Keratinocyte (primary cell): ENCODE measurements around the gene ITGAE. TPM values are rescaled to one million over a fixed set of nuclear protein-coding genes. Genes with fewer than 3 reads are reported as not detected.
"Not testable (repeated sequence)": the region's sequence is repeated elsewhere in the genome, so short reads cannot be mapped to it uniquely, and the experiment has no call there.

Source experiments
- DNase-seq: peaks from one replicate; pipeline ENCODE4 v3.0.0-alpha.2; 2011; ENCODE audit warnings: low read depth, missing footprints, low spot score
- FAIRE-seq: peaks from 2 replicates; lab custom pipeline; 2011; peaks lifted over from hg19 to GRCh38; lab: Jason Lieb, UNC
- H2AFZ ChIP-seq: 2 replicates; pipeline ENCODE4 v1.6.0; 2012; ENCODE audit warnings: low read length, control low read depth, inconsistent platforms; ENCODE audit not compliant: control insufficient read depth
- H3K27ac ChIP-seq: 2 replicates; pipeline ENCODE4 v1.5.1; 2011; ENCODE audit warnings: low read length; ENCODE audit not compliant: control insufficient read depth, insufficient read depth
- H3K27me3 ChIP-seq: 3 replicates; pipeline ENCODE4 v1.6.0; 2011; ENCODE audit warnings: low read length; ENCODE audit not compliant: control insufficient read depth, insufficient read depth; ENCODE audit errors: extremely low read depth
- H3K36me3 ChIP-seq, 2 experiments: 2 replicates in 1 of 2; 3 replicates in 1 of 2; pipeline ENCODE4 v1.5.1; 2011; ENCODE audit warnings: low read length in 2 of 2, mild to moderate bottlenecking in 1 of 2; ENCODE audit not compliant: control insufficient read depth in 2 of 2, insufficient read depth in 2 of 2; ENCODE audit errors: extremely low read depth in 1 of 2
- H3K4me1 ChIP-seq: 3 replicates; pipeline ENCODE4 v1.5.1; 2011; ENCODE audit warnings: low read length; ENCODE audit not compliant: control insufficient read depth, insufficient read depth; ENCODE audit errors: extremely low read depth
- H3K4me2 ChIP-seq: 3 replicates; pipeline ENCODE4 v1.6.0; 2011; ENCODE audit warnings: low read depth, low read length; ENCODE audit not compliant: control insufficient read depth, insufficient read depth; ENCODE audit errors: extremely low read depth
- H3K4me3 ChIP-seq, 3 experiments: fragments of 200-600 bp in 1 of 3; sonication (generic) in 1 of 3; 2 replicates in 2 of 3; 3 replicates in 1 of 3; pipeline ENCODE4 v1.5.1; 2011 to 2016; ENCODE audit warnings: low read length in 3 of 3, mild to moderate bottlenecking in 3 of 3, control low read depth in 2 of 3, inconsistent platforms in 1 of 3, low read depth in 1 of 3, mixed read lengths in 1 of 3, mixed run types in 1 of 3, moderate library complexity in 1 of 3; ENCODE audit not compliant: control insufficient read depth in 2 of 3, insufficient read depth in 2 of 3; ENCODE audit errors: extremely low read depth in 1 of 3
- H3K79me2 ChIP-seq: 2 replicates; pipeline ENCODE4 v1.6.0; 2012; ENCODE audit warnings: low read length; ENCODE audit not compliant: control insufficient read depth, insufficient read depth
- H3K9ac ChIP-seq: 3 replicates; pipeline ENCODE4 v1.6.0; 2011; ENCODE audit warnings: low read length; ENCODE audit not compliant: control insufficient read depth, insufficient read depth; ENCODE audit errors: extremely low read depth
- H3K9me1 ChIP-seq: 3 replicates; pipeline ENCODE4 v1.6.0; 2011; ENCODE audit warnings: low read length; ENCODE audit not compliant: control insufficient read depth, insufficient read depth; ENCODE audit errors: extremely low read depth
- H3K9me3 ChIP-seq: 2 replicates; pipeline ENCODE4 v1.5.1; 2012; ENCODE audit warnings: low read depth, low read length; ENCODE audit not compliant: control insufficient read depth
- H4K20me1 ChIP-seq: 3 replicates; pipeline ENCODE4 v1.6.0; 2011; ENCODE audit warnings: low read length; ENCODE audit not compliant: control insufficient read depth, insufficient read depth; ENCODE audit errors: extremely low read depth
- CTCF ChIP-seq, 3 experiments: IDR thresholded peaks in 1 of 3; conservative IDR thresholded peaks in 1 of 3; optimal IDR thresholded peaks in 1 of 3; 2 replicates in 2 of 3; 3 replicates in 1 of 3; pipeline versions ENCODE3 to v1.5.1; 2011; ENCODE audit warnings: low read length in 3 of 3, mild to moderate bottlenecking in 3 of 3, moderate library complexity in 2 of 3, control low read depth in 1 of 3, inconsistent platforms in 1 of 3; ENCODE audit not compliant: insufficient read depth in 2 of 3; ENCODE audit errors: extremely low read depth in 1 of 3
- EZH2 ChIP-seq: IDR thresholded peaks from one replicate; pipeline ENCODE4 v1.6.1; 2012; ENCODE audit warnings: inconsistent platforms, mild to moderate bottlenecking, low read length, moderate library complexity
- dilution Hi-C: fragments of 300-500 bp; cut with MboI; formaldehyde crosslinking; loops from one replicate; pipeline ENCODE4 v1.7.0; 2020; ENCODE audit warnings: low sequenced_read_pairs; ENCODE audit not compliant: extremely low pct_ligation_motif_present
- polyA plus RNA-seq, 5 experiments: library from polyadenylated mRNA; depleted of rRNA in 3 of 5; stranded (reverse) in 3 of 5; stranded (forward) in 1 of 5; unstranded in 1 of 5; fragments of >200 nt; gene quantifications; 1 replicate in 1 of 5; 2 replicates in 3 of 5; 3 replicates in 1 of 5; pipeline versions ENCODE4 v1.2.1 to v1.2.3, GENCODE V29; 2011 to 2012; ENCODE audit warnings: missing spikeins in 2 of 5, low read depth in 1 of 5, low replicate concordance in 1 of 5

The ITGAE gene
- polyA plus RNA-seq, 1 donor (not counting 4 experiments of a cell fraction or from before 2014, with no cell fraction given), result 66.6 TPM

GRCh38 chr17:3704931-3705717 lies 95.9 kb downstream of the ITGAE start:
- Histone ChIP-seq H3K79me2 (no peaks in the 10 kb centered on the region), H3K36me3 (no peaks in the 10 kb centered on the region), H3K9ac (no peak overlapping the region), H3K9me3 (no peaks in the 10 kb centered on the region), H3K27me3 (no peaks in the 10 kb centered on the region), H3K4me2 (no peak overlapping the region), H2AFZ (no peak overlapping the region), H3K9me1 (no peaks in the 10 kb centered on the region), H3K27ac (no peak overlapping the region), H3K4me3 (no peak overlapping the region), H4K20me1 (no peaks in the 10 kb centered on the region), H3K4me1 (no peaks in the 10 kb centered on the region)
- TF ChIP-seq EZH2 (no peak), CTCF (optimal IDR thresholded peaks at IDR 0.05 in 1 of 3, IDR thresholded peaks at IDR 0.05 in 1 of 3, conservative IDR thresholded peaks at IDR 0.05 in 1 of 3; ENCODE audit: extremely low read depth in 1 of 3, insufficient read depth in 2 of 3, low read length in 3 of 3) (no peak)
- dilution Hi-C loops, result no loop called here
- DNase-seq (no peak), FAIRE-seq (no peak)

GRCh38 chr17:3702041-3702539 lies 98.9 kb downstream of the ITGAE start:
- H3K4me1 ChIP-seq, H3K27me3 ChIP-seq, H3K9ac ChIP-seq, dilution Hi-C loops, DNase-seq, H2AFZ ChIP-seq, FAIRE-seq, H3K9me3 ChIP-seq, H3K36me3 ChIP-seq, H3K4me3 ChIP-seq, H3K9me1 ChIP-seq, H4K20me1 ChIP-seq, H3K27ac ChIP-seq, H3K4me2 ChIP-seq, H3K79me2 ChIP-seq: not testable (repeated sequence)
